H1 (cell line): ENCODE data around the gene SOX6. TPM values are rescaled to one million over a fixed set of nuclear protein-coding genes. Genes with fewer than 3 reads are reported as not detected.

Experiments used
- polyA plus RNA-seq, 7 experiments: library from polyadenylated mRNA; depleted of rRNA in 3 of 7; stranded (reverse) in 5 of 7; unstranded in 2 of 7; fragments of >200 nt in 5 of 7; fragments of 200-250 nt in 2 of 7; gene quantifications; 1 replicate in 5 of 7; 2 replicates in 1 of 7; 4 replicates in 1 of 7; pipeline versions ENCODE4 v1.2.1 to v1.2.3, GENCODE V29; 2011 to 2013; ENCODE audit warnings: missing spikeins in 2 of 7, mixed read lengths in 2 of 7
- total RNA-seq: library from RNA; stranded (reverse); fragmentation: NEBNext Ultra II Directional; extraction: Animal tissue kit (Norgen Biotek cat#: 25700); gene quantifications from 2 replicates; pipeline ENCODE4 v1.2.1, GENCODE V29; 2021
- TF ChIP-seq, protein P1 (sequence below): fragments of 300-600 bp; sonication (generic); IDR thresholded peaks from 2 replicates; pipeline ENCODE4 v1.7.1; 2012; ENCODE audit warnings: low read length, moderate library complexity, mild to moderate bottlenecking, inconsistent platforms; ENCODE audit not compliant: insufficient replicate concordance

Gene SOX6
- total and polyA plus RNA-seq, 2 of the 8 experiments (the other 6 are each of a cell fraction or from before 2014, with no cell fraction given) = 0.09 TPM; not detected in 1

DNA sequence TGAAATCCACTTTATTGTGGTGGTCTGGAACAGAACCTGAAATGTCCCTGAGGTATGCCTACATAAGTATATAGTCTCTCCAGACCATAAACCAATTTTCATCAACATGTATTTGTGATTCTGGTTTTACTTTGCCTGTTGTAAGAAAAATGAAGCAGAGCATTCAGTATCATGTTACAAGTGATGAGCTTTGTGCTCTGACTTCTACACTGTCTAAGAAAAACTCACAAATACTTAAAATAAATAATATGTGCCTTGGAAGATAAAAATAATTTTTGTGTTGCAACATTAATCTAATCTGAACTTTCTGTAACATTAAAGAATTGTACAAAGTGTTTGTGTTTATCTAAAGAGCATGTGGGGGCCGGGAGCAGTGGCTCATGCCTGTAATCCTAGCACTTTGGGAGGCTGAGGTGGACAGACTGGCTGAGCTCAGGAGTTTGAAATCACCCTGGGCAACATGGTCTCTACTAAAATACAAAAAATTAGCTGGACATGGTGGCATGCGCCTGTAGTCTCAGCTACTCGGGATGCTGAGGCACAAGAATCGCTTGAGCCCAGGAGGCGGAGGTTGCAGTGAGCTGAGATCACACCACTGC, 219.5 kb downstream of the SOX6 start (continued):
- TF ChIP-seq, protein P1, sequence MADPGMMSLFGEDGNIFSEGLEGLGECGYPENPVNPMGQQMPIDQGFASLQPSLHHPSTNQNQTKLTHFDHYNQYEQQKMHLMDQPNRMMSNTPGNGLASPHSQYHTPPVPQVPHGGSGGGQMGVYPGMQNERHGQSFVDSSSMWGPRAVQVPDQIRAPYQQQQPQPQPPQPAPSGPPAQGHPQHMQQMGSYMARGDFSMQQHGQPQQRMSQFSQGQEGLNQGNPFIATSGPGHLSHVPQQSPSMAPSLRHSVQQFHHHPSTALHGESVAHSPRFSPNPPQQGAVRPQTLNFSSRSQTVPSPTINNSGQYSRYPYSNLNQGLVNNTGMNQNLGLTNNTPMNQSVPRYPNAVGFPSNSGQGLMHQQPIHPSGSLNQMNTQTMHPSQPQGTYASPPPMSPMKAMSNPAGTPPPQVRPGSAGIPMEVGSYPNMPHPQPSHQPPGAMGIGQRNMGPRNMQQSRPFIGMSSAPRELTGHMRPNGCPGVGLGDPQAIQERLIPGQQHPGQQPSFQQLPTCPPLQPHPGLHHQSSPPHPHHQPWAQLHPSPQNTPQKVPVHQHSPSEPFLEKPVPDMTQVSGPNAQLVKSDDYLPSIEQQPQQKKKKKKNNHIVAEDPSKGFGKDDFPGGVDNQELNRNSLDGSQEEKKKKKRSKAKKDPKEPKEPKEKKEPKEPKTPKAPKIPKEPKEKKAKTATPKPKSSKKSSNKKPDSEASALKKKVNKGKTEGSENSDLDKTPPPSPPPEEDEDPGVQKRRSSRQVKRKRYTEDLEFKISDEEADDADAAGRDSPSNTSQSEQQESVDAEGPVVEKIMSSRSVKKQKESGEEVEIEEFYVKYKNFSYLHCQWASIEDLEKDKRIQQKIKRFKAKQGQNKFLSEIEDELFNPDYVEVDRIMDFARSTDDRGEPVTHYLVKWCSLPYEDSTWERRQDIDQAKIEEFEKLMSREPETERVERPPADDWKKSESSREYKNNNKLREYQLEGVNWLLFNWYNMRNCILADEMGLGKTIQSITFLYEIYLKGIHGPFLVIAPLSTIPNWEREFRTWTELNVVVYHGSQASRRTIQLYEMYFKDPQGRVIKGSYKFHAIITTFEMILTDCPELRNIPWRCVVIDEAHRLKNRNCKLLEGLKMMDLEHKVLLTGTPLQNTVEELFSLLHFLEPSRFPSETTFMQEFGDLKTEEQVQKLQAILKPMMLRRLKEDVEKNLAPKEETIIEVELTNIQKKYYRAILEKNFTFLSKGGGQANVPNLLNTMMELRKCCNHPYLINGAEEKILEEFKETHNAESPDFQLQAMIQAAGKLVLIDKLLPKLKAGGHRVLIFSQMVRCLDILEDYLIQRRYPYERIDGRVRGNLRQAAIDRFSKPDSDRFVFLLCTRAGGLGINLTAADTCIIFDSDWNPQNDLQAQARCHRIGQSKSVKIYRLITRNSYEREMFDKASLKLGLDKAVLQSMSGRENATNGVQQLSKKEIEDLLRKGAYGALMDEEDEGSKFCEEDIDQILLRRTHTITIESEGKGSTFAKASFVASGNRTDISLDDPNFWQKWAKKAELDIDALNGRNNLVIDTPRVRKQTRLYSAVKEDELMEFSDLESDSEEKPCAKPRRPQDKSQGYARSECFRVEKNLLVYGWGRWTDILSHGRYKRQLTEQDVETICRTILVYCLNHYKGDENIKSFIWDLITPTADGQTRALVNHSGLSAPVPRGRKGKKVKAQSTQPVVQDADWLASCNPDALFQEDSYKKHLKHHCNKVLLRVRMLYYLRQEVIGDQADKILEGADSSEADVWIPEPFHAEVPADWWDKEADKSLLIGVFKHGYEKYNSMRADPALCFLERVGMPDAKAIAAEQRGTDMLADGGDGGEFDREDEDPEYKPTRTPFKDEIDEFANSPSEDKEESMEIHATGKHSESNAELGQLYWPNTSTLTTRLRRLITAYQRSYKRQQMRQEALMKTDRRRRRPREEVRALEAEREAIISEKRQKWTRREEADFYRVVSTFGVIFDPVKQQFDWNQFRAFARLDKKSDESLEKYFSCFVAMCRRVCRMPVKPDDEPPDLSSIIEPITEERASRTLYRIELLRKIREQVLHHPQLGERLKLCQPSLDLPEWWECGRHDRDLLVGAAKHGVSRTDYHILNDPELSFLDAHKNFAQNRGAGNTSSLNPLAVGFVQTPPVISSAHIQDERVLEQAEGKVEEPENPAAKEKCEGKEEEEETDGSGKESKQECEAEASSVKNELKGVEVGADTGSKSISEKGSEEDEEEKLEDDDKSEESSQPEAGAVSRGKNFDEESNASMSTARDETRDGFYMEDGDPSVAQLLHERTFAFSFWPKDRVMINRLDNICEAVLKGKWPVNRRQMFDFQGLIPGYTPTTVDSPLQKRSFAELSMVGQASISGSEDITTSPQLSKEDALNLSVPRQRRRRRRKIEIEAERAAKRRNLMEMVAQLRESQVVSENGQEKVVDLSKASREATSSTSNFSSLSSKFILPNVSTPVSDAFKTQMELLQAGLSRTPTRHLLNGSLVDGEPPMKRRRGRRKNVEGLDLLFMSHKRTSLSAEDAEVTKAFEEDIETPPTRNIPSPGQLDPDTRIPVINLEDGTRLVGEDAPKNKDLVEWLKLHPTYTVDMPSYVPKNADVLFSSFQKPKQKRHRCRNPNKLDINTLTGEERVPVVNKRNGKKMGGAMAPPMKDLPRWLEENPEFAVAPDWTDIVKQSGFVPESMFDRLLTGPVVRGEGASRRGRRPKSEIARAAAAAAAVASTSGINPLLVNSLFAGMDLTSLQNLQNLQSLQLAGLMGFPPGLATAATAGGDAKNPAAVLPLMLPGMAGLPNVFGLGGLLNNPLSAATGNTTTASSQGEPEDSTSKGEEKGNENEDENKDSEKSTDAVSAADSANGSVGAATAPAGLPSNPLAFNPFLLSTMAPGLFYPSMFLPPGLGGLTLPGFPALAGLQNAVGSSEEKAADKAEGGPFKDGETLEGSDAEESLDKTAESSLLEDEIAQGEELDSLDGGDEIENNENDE = no peak
- TF ChIP-seq, all 59 proteins: peak for 0
